AG04450 (cell line): Measurements from ENCODE around the gene RBBP6. TPM values are rescaled to one million over a fixed set of nuclear protein-coding genes. Genes with fewer than 3 reads are reported as not detected.

ENCODE experiments used
- CTCF ChIA-PET: fragments of 300-600, 350-600 bp; formaldehyde crosslinking; extraction: SDS; loops from one replicate; lab custom pipeline; 2022; ENCODE audit warnings: antibody characterized with exemption, inconsistent platforms; lab: Charles Lee
- POLR2A ChIA-PET: fragments of 350-600 bp; formaldehyde crosslinking; extraction: SDS; loops from one replicate; lab custom pipeline; 2021; ENCODE audit warnings: antibody characterized with exemption, inconsistent platforms; lab: Yijun Ruan, JAX
- DNase-seq: peaks from one replicate; pipeline ENCODE4 v3.0.0-alpha.2; 2011; ENCODE audit warnings: low read depth, low spot score
- H3K27ac ChIP-seq: one replicate; pipeline ENCODE4 v1.5.1; 2012; ENCODE audit warnings: low read depth, low read length, control low read depth
- H3K27me3 ChIP-seq: one replicate; pipeline ENCODE4 v1.6.0; 2012; ENCODE audit warnings: low read length; ENCODE audit not compliant: control insufficient read depth, insufficient read depth
- H3K4me3 ChIP-seq: 2 replicates; pipeline ENCODE4 v1.5.1; 2011; ENCODE audit warnings: mild to moderate bottlenecking, low read depth, low read length, control low read depth
- H3K9me3 ChIP-seq: 2 replicates; pipeline ENCODE4 v1.5.1; 2012; ENCODE audit warnings: low read length; ENCODE audit not compliant: control insufficient read depth, insufficient read depth
- polyA plus RNA-seq: library from polyadenylated mRNA; depleted of rRNA; stranded (reverse); fragments of >200 nt; gene quantifications from 2 replicates; pipeline ENCODE4 v1.2.3, GENCODE V29; 2011
- TF ChIP-seq, protein P1 (sequence below): IDR thresholded peaks from 2 replicates; pipeline ENCODE4 v1.5.1; 2011; ENCODE audit warnings: low read depth, low read length, control low read depth, inconsistent platforms

RBBP6 gene
- polyA plus RNA-seq, 1 experiment, result 41.7 TPM

GRCh38 chr16:24514096-24514495, 25.3 kb upstream of the RBBP6 start:
- no peaks in the 10 kb centered on the region for H3K9me3 ChIP-seq
- peaks cover 2% of the 10 kb centered on the region for H3K27me3 ChIP-seq
- DNase-seq, result no peak
- no peak overlapping the region for H3K27ac ChIP-seq
- ChIA-PET CTCF (interaction anchor here (4.7 kb wide), 1 partner anchor 9 kb away, joined by 30 read pairs; no protein-coding TSS in a partner anchor), POLR2A (no interaction called here)
- TF ChIP-seq, protein P1, sequence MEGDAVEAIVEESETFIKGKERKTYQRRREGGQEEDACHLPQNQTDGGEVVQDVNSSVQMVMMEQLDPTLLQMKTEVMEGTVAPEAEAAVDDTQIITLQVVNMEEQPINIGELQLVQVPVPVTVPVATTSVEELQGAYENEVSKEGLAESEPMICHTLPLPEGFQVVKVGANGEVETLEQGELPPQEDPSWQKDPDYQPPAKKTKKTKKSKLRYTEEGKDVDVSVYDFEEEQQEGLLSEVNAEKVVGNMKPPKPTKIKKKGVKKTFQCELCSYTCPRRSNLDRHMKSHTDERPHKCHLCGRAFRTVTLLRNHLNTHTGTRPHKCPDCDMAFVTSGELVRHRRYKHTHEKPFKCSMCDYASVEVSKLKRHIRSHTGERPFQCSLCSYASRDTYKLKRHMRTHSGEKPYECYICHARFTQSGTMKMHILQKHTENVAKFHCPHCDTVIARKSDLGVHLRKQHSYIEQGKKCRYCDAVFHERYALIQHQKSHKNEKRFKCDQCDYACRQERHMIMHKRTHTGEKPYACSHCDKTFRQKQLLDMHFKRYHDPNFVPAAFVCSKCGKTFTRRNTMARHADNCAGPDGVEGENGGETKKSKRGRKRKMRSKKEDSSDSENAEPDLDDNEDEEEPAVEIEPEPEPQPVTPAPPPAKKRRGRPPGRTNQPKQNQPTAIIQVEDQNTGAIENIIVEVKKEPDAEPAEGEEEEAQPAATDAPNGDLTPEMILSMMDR, result no peak
- no peak overlapping the region for H3K4me3 ChIP-seq

DNA sequence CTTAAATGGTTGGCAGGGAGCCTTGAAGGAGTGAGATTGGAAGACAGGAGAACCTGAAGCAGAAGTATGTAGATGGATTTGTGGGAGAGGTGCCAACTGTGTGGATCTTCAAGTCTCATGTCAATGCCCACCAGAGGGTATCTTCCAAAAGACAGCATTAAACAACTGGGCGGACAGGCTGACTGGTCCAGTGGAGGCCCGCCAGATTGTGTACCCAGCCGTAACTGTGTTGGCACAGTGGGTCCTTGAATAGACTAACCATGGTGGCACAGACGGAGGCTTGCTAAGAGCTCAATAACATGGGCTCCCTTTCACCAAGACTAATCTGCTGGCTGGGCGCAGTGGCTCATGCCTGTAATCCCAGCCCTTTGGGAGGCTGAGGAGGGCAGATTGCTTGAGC, 24.2 kb upstream of the RBBP6 start:
- no peak overlapping the region for H3K4me3 ChIP-seq
- no peak overlapping the region for H3K27ac ChIP-seq
- CTCF ChIA-PET, result interaction anchor here (0.6 to 4.7 kb wide), 6 partner anchors 11 to 44 kb away, joined by 3 to 32 read pairs (median 17); no protein-coding TSS in a partner anchor
- no peaks in the 10 kb centered on the region for H3K9me3 ChIP-seq
- DNase-seq, result no peak
- TF ChIP-seq, protein P1, result no peak
- POLR2A ChIA-PET, result no interaction called here
- H3K27me3 ChIP-seq, result peaks cover 2% of the 10 kb centered on the region

DNA sequence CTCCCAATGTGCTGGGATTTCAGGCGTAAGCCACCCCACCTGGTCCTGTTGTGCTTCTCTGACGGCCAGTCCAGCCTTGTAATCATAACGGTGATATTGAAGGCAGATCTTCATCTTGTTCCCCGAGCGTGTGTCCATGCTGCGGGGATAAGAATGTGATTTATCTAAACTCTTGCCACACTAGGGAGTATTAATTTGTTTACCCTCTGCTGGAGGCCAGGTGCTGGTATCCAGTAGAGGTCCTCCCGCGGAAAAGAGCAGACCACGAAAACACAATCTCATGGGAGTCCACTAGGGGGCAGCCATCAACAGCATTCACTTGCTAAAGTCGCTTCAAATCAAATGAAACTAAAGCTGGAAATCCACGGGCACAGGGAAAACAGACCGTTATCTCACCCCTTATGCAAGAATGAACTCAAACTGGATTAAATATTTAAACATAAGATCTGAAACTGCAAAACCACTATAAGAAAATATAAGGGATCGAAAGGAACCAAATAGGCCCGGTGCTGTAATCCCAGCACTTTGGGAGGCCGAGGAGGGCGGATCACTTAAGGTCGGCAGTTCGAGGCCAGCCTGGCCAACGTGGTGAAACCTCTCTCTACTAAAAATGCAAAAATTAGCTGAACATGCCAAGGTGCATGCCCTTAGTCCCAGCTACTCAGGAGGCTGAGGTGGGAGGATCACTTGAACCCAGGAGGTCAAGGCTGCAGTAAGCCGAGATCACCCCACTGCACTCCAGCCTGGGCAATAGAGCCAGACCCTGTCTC, 22.3 kb upstream of the RBBP6 start:
- Histone ChIP-seq H3K27me3 (peaks cover 2% of the 10 kb centered on the region), H3K27ac (no peak overlapping the region), H3K4me3 (no peak overlapping the region), H3K9me3 (no peaks in the 10 kb centered on the region)
- CTCF ChIA-PET, result interaction anchor here (0.5 to 4.7 kb wide), 36 partner anchors 9 to 838 kb away, joined by 3 to 32 read pairs (median 4); partner anchors contain the start of genes LCMT1, PLK1 and RBBP6
- POLR2A ChIA-PET, result no interaction called here
- DNase-seq, result peak; percentile 74
- TF ChIP-seq, protein P1, result peak; percentile 95

GRCh38 chr16:24518498-24518897, 20.9 kb upstream of the RBBP6 start:
- TF ChIP-seq, protein P1, result no peak
- H3K9me3 ChIP-seq, result no peaks in the 10 kb centered on the region
- POLR2A ChIA-PET, result no interaction called here
- DNase-seq, result no peak
- CTCF ChIA-PET, result interaction anchor here (0.7 to 1.0 kb wide), 2 partner anchors 13 to 828 kb away, joined by 3 to 6 read pairs; no protein-coding TSS in a partner anchor
- H3K27me3 ChIP-seq, result peaks cover 2% of the 10 kb centered on the region
- no peak overlapping the region for H3K27ac ChIP-seq
- no peak overlapping the region for H3K4me3 ChIP-seq

GRCh38 chr16:24520983-24521382, 18.4 kb upstream of the RBBP6 start:
- no peak for DNase-seq
- POLR2A ChIA-PET, result no interaction called here
- H3K27me3 ChIP-seq, result no peaks in the 10 kb centered on the region
- TF ChIP-seq, protein P1, result no peak
- CTCF ChIA-PET, result interaction anchor here (0.6 kb wide), 2 partner anchors 18 to 469 kb away, joined by 3 to 4 read pairs; partner anchors contain the start of gene RBBP6
- no peaks in the 10 kb centered on the region for H3K9me3 ChIP-seq
- H3K4me3 ChIP-seq, result no peak overlapping the region
- H3K27ac ChIP-seq, result no peak overlapping the region
